Middle frontal gyrus (tissue), 1 donor: ENCODE data around the gene C1orf167.

ENCODE experiments used
- DNase-seq: peaks from one replicate; pipeline ENCODE4 v3.0.0-alpha.2; 2015; ENCODE audit warnings: low spot score; ENCODE audit errors: extremely low spot score

Gene C1orf167

GRCh38 chr1:11736746-11737639 is 25.0 kb upstream of the C1orf167 start:
- DNase-seq: no peak

GRCh38 chr1:11738096-11738495 is 23.9 kb upstream of the C1orf167 start:
- no peak for DNase-seq

- no peak for DNase-seq
Observed at GRCh38 chr1:11738783-11739182, 23.2 kb upstream of the C1orf167 start.

GRCh38 chr1:11740258-11741192 is 21.5 kb upstream of the C1orf167 start:
- no peak for DNase-seq

GRCh38 chr1:11741482-11741881 is 20.5 kb upstream of the C1orf167 start:
- no peak for DNase-seq

GRCh38 chr1:11741919-11742558 is 20.0 kb upstream of the C1orf167 start:
- no peak for DNase-seq

- DNase-seq: no peak
Observed at GRCh38 chr1:11744287-11744686, 17.7 kb upstream of the C1orf167 start.

- DNase-seq: no peak
Observed at GRCh38 chr1:11746092-11746491, 15.9 kb upstream of the C1orf167 start.

GRCh38 chr1:11746795-11747487 is 15.1 kb upstream of the C1orf167 start:
- no peak for DNase-seq

GRCh38 chr1:11748294-11749202 is 13.4 kb upstream of the C1orf167 start:
- no peak for DNase-seq

- DNase-seq: no peak
Observed at GRCh38 chr1:11749203-11749689, 12.7 kb upstream of the C1orf167 start.

- no peak for DNase-seq
Observed at GRCh38 chr1:11749996-11750395, 12.0 kb upstream of the C1orf167 start.

- DNase-seq: no peak
Observed at GRCh38 chr1:11751087-11751486, 10.9 kb upstream of the C1orf167 start.

GRCh38 chr1:11752359-11753088 is 9.5 kb upstream of the C1orf167 start:
- DNase-seq: no peak

GRCh38 chr1:11753555-11754208 is 8.3 kb upstream of the C1orf167 start:
- no peak for DNase-seq

- no peak for DNase-seq
Observed at GRCh38 chr1:11757047-11757446, 4.9 kb upstream of the C1orf167 start.

GRCh38 chr1:11759791-11760190 is 2.2 kb upstream of the C1orf167 start:
- no peak for DNase-seq

- no peak for DNase-seq
Observed at GRCh38 chr1:11761285-11761684, 708 bp upstream of the C1orf167 start.

- DNase-seq: no peak
Observed at GRCh38 chr1:11764115-11764514, 2.1 kb downstream of the C1orf167 start.
